Duodenal mucosa (tissue), 2 donors: ENCODE data around the gene ARHGAP12.

Source experiments
- H3K27ac ChIP-seq: one replicate; pipeline ENCODE4 v1.7.0; 2013; ENCODE audit warnings: low read depth, low read length
- H3K27me3 ChIP-seq, 2 donors: one replicate each; pipeline ENCODE4 v1.7.0; 2013; ENCODE audit warnings: low read length in 2 of 2, control low read depth in 1 of 2; ENCODE audit not compliant: insufficient read depth in 2 of 2, control insufficient read depth in 1 of 2
- H3K36me3 ChIP-seq, 2 donors: one replicate each; pipeline ENCODE4 v1.7.0; 2013; ENCODE audit warnings: low read length in 2 of 2, control low read depth in 1 of 2; ENCODE audit not compliant: insufficient read depth in 2 of 2, control insufficient read depth in 1 of 2
- H3K4me1 ChIP-seq, 2 donors: one replicate each; pipeline ENCODE4 v1.7.0; 2013; ENCODE audit warnings: low read length in 2 of 2, control low read depth in 1 of 2; ENCODE audit not compliant: insufficient read depth in 2 of 2, control insufficient read depth in 1 of 2
- H3K4me3 ChIP-seq, 2 donors: one replicate each; pipeline ENCODE4 v1.7.0; 2013; ENCODE audit warnings: low read length in 2 of 2, low read depth in 1 of 2
- H3K9ac ChIP-seq, 2 donors: one replicate each; pipeline ENCODE4 v1.7.0; 2013; ENCODE audit warnings: low read length in 2 of 2, low read depth in 1 of 2
- H3K9me3 ChIP-seq, 2 donors: one replicate each; pipeline ENCODE4 v1.7.0; 2013; ENCODE audit warnings: low read length in 2 of 2, control low read depth in 1 of 2; ENCODE audit not compliant: control insufficient read depth in 1 of 2

ARHGAP12 gene

GRCh38 chr10:31761156-31761555 is 167.5 kb downstream of the ARHGAP12 start:
- no peaks in the 10 kb centered on the region for H3K27me3 ChIP-seq
- no peaks in the 10 kb centered on the region for H3K36me3 ChIP-seq
- H3K4me1 ChIP-seq = peaks cover 9% of the 10 kb centered on the region in 2 donors
- H3K4me3 ChIP-seq = no peak overlapping the region
- no peaks in the 10 kb centered on the region for H3K9me3 ChIP-seq
- H3K9ac ChIP-seq = peak overlapping the region; percentile 62 to 90
- H3K27ac ChIP-seq = no peak overlapping the region

- H3K36me3 ChIP-seq = no peaks in the 10 kb centered on the region
- peak overlapping the region; percentile 82 for H3K27ac ChIP-seq
- peaks cover 9% of the 10 kb centered on the region in 2 donors for H3K4me1 ChIP-seq
- peak overlapping the region; percentile 62 to 90 for H3K9ac ChIP-seq
- H3K27me3 ChIP-seq = no peaks in the 10 kb centered on the region
- H3K9me3 ChIP-seq = no peaks in the 10 kb centered on the region
- H3K4me3 ChIP-seq = peak overlapping the region; percentile 70 to 74
Observed at GRCh38 chr10:31760674-31761081, 168.0 kb downstream of the ARHGAP12 start.

GRCh38 chr10:31759799-31760626 is 168.6 kb downstream of the ARHGAP12 start:
- Histone ChIP-seq H3K36me3 (no peaks in the 10 kb centered on the region), H3K9me3 (no peaks in the 10 kb centered on the region)

GRCh38 chr10:31759124-31759798 is 169.4 kb downstream of the ARHGAP12 start:
- Histone ChIP-seq H3K36me3 (no peaks in the 10 kb centered on the region), H3K4me3 (peak overlapping the region; percentile 86), H3K4me1 (peaks cover 9% of the 10 kb centered on the region in 2 donors), H3K27ac (peak overlapping the region; percentile 93), H3K9ac (peak overlapping the region; percentile 91 to 96), H3K27me3 (no peaks in the 10 kb centered on the region), H3K9me3 (no peaks in the 10 kb centered on the region)

More at GRCh38 chr10:31759799-31760626, 168.6 kb downstream of the ARHGAP12 start:
- Histone ChIP-seq H3K27ac (peak overlapping the region; percentile 93), H3K9ac (peak overlapping the region; percentile 91 to 96), H3K4me3 (peak overlapping the region; percentile 86), H3K27me3 (no peaks in the 10 kb centered on the region), H3K4me1 (peaks cover 9% of the 10 kb centered on the region in 2 donors)

GRCh38 chr10:31758495-31758894 is 170.1 kb downstream of the ARHGAP12 start:
- H3K9me3 ChIP-seq = no peaks in the 10 kb centered on the region
- H3K9ac ChIP-seq = no peak overlapping the region
- peaks cover 9% of the 10 kb centered on the region in 2 donors for H3K4me1 ChIP-seq
- no peaks in the 10 kb centered on the region for H3K36me3 ChIP-seq
- H3K27me3 ChIP-seq = no peaks in the 10 kb centered on the region
- H3K4me3 ChIP-seq = no peak overlapping the region
- no peak overlapping the region for H3K27ac ChIP-seq

GRCh38 chr10:31757831-31758230 is 170.8 kb downstream of the ARHGAP12 start:
- Histone ChIP-seq H3K9me3 (no peaks in the 10 kb centered on the region), H3K4me3 (no peak overlapping the region), H3K9ac (no peak overlapping the region), H3K36me3 (no peaks in the 10 kb centered on the region), H3K27me3 (no peaks in the 10 kb centered on the region), H3K27ac (no peak overlapping the region), H3K4me1 (peaks cover 9% of the 10 kb centered on the region in 2 donors)

GRCh38 chr10:31757386-31757791 is 171.2 kb downstream of the ARHGAP12 start:
- Histone ChIP-seq H3K9ac (no peak overlapping the region), H3K9me3 (no peaks in the 10 kb centered on the region), H3K27ac (no peak overlapping the region), H3K4me1 (peaks cover 9% of the 10 kb centered on the region in 2 donors), H3K36me3 (no peaks in the 10 kb centered on the region), H3K27me3 (no peaks in the 10 kb centered on the region), H3K4me3 (no peak overlapping the region)

GRCh38 chr10:31756729-31757110 is 171.9 kb downstream of the ARHGAP12 start:
- H3K4me1 ChIP-seq = peaks cover 9% of the 10 kb centered on the region in 2 donors
- no peaks in the 10 kb centered on the region for H3K36me3 ChIP-seq
- H3K9ac ChIP-seq = no peak overlapping the region
- no peaks in the 10 kb centered on the region for H3K9me3 ChIP-seq
- no peak overlapping the region for H3K4me3 ChIP-seq
- H3K27ac ChIP-seq = no peak overlapping the region
- H3K27me3 ChIP-seq = no peaks in the 10 kb centered on the region

GRCh38 chr10:31756101-31756728 is 172.4 kb downstream of the ARHGAP12 start:
- H3K4me1 ChIP-seq = peaks cover 9% of the 10 kb centered on the region in 2 donors
- no peaks in the 10 kb centered on the region for H3K36me3 ChIP-seq
- no peak overlapping the region for H3K4me3 ChIP-seq
- H3K9me3 ChIP-seq = no peaks in the 10 kb centered on the region
- no peak overlapping the region for H3K27ac ChIP-seq
- no peaks in the 10 kb centered on the region for H3K27me3 ChIP-seq
- H3K9ac ChIP-seq = no peak overlapping the region
